Measurements from ENCODE around the gene HOMER1. TPM values are rescaled to one million over a fixed set of nuclear protein-coding genes. Genes with fewer than 3 reads are reported as not detected.

The HOMER1 gene
- total RNA-seq, 1 donor from 2014 or later = 5.4 TPM

- no peaks in the 10 kb centered on the region for H3K36me3 ChIP-seq
- H3K4me3 ChIP-seq = no peak overlapping the region
- TF ChIP-seq CTCF (IDR thresholded peaks at IDR 0.05) (no peak), POLR2A (IDR thresholded peaks at IDR 0.05) (no peak)
- no peak overlapping the region for H3K27ac ChIP-seq
- no peaks in the 10 kb centered on the region for H3K27me3 ChIP-seq
- no peaks in the 10 kb centered on the region for H3K9me3 ChIP-seq
- no peak for DNase-seq (ENCODE audit: extremely low spot score in 2 of 2)
- intact Hi-C loops (cut with DNase I) = no loop called here
- peaks cover 9% of the 10 kb centered on the region for H3K4me1 ChIP-seq
Observed at GRCh38 chr5:79546782-79547428, 33.0 kb upstream of the HOMER1 start.

DNA sequence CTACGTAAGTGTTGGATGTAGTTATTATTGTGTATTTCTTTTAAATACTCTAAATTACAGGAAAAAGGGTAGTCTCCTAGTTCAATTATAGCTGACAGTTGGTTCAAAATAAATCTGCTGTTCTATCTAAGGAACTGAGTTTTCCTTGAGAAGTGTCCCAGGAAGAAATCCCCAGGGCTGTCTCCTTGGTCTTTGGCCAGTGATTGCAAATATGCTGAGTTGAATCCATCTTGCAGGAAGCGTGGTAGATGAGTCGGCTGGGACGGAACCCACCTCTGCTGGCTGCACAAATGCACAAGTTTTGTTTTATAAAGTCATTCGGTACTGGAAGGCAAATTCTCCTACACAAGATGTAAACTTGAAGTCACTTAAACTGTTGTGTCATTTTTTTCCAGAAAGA lies 30.2 kb upstream of the HOMER1 start:
- no peak for DNase-seq (ENCODE audit: extremely low spot score in 2 of 2)
- no peaks in the 10 kb centered on the region for H3K9me3 ChIP-seq
- intact Hi-C loops (cut with DNase I) = no loop called here
- H3K4me1 ChIP-seq = peaks cover 9% of the 10 kb centered on the region
- H3K36me3 ChIP-seq = no peaks in the 10 kb centered on the region
- no peak overlapping the region for H3K4me3 ChIP-seq
- H3K27ac ChIP-seq = no peak overlapping the region
- H3K27me3 ChIP-seq = no peaks in the 10 kb centered on the region
- no peak for TF ChIP-seq CTCF (IDR thresholded peaks at IDR 0.05)
- TF ChIP-seq POLR2AphosphoS5 (IDR thresholded peaks at IDR 0.05; ENCODE audit: insufficient read depth in 1 of 2, low read depth in 1 of 2) = no peak
- no peak for TF ChIP-seq POLR2A (IDR thresholded peaks at IDR 0.05)

- no peaks in the 10 kb centered on the region for H3K36me3 ChIP-seq
- H3K4me3 ChIP-seq = no peak overlapping the region
- no peak for DNase-seq (ENCODE audit: extremely low spot score in 2 of 2)
- H3K4me1 ChIP-seq = no peaks in the 10 kb centered on the region
- intact Hi-C loops (cut with DNase I) = no loop called here
- no peak for TF ChIP-seq CTCF (IDR thresholded peaks at IDR 0.05)
- TF ChIP-seq POLR2A (IDR thresholded peaks at IDR 0.05) = no peak
- TF ChIP-seq POLR2AphosphoS5 (IDR thresholded peaks at IDR 0.05; ENCODE audit: insufficient read depth in 1 of 2, low read depth in 1 of 2) = no peak
- no peaks in the 10 kb centered on the region for H3K27me3 ChIP-seq
- no peaks in the 10 kb centered on the region for H3K9me3 ChIP-seq
- no peak overlapping the region for H3K27ac ChIP-seq
Observed at GRCh38 chr5:79540939-79541338, 27.0 kb upstream of the HOMER1 start.

DNA sequence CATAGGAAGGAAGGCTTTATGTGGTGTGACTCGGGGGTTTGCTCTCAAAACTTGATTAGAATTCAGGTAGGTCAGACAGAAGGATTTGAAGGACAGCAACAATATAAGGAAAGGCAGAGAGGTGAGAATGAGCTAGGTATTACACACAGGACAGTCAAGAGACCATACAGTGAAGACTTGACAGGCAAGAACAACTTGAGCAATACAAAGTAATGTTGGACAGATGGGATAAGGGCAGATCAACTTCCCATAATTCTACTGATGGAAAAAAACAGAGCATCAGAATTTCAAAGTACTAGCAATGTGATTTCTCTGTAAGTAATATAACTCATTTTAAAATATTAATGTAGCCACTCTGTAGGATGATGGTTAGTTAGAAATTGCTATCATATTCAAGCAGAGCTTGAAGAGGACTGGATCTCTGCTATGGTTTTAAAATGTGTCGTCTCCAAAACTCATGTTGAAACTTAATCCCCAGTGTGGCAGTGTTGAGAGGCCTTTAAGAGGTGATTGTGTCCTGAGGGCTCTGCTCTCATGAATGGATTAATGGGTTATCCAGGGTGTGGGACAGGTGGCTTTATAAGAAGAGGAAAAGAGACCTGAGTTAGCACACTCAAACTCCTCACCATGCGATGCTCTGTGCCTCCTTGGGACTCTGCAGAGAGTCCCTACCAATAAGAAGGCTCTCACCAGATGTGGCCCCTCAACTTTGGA lies 22.4 kb upstream of the HOMER1 start:
- no peak overlapping the region for H3K4me3 ChIP-seq

GRCh38 chr5:79535477-79536192 lies 21.7 kb upstream of the HOMER1 start:
- no peaks in the 10 kb centered on the region for H3K9me3 ChIP-seq
- TF ChIP-seq CTCF (IDR thresholded peaks at IDR 0.05) (no peak), POLR2AphosphoS5 (IDR thresholded peaks at IDR 0.05; ENCODE audit: insufficient read depth in 1 of 2, low read depth in 1 of 2) (no peak), POLR2A (IDR thresholded peaks at IDR 0.05) (no peak)
- no peaks in the 10 kb centered on the region for H3K36me3 ChIP-seq
- no peak overlapping the region for H3K4me3 ChIP-seq
- intact Hi-C loops (cut with DNase I) = no loop called here
- H3K4me1 ChIP-seq = no peaks in the 10 kb centered on the region
- no peak overlapping the region for H3K27ac ChIP-seq
- no peak for DNase-seq (ENCODE audit: extremely low spot score in 2 of 2)
- no peaks in the 10 kb centered on the region for H3K27me3 ChIP-seq

More for the DNA sequence above, 22.4 kb upstream of the HOMER1 start:
- DNase-seq (ENCODE audit: extremely low spot score in 2 of 2) = no peak
- Histone ChIP-seq H3K4me1 (no peaks in the 10 kb centered on the region), H3K27ac (no peak overlapping the region), H3K36me3 (no peaks in the 10 kb centered on the region), H3K9me3 (no peaks in the 10 kb centered on the region), H3K27me3 (no peaks in the 10 kb centered on the region)
- intact Hi-C loops (cut with DNase I) = no loop called here
- TF ChIP-seq POLR2AphosphoS5 (IDR thresholded peaks at IDR 0.05; ENCODE audit: insufficient read depth in 1 of 2, low read depth in 1 of 2) (no peak), POLR2A (IDR thresholded peaks at IDR 0.05) (no peak)

Measured in vagina (tissue), 2 donors.